ENCODE data around the gene ZNF710. TPM values are rescaled to one million over a fixed set of nuclear protein-coding genes. Genes with fewer than 3 reads are reported as not detected.

Gene ZNF710
- total and polyA plus RNA-seq, 11 donors: 2.9 to 22.4 (median 5.9) TPM

- H3K27me3 ChIP-seq: no peaks in the 10 kb centered on the region
- no peaks in the 10 kb centered on the region for H3K9me3 ChIP-seq
- peaks cover 0 to 72% (median 26%) of the 10 kb centered on the region in 12 donors for H3K4me1 ChIP-seq
- H3K4me3 ChIP-seq: no peak overlapping the region
- no peaks in the 10 kb centered on the region for H3K36me3 ChIP-seq
- peak overlapping the region in 1 of 12 donors; percentile 74 for H3K27ac ChIP-seq
- DNase-seq (peak in 1 of 5 donors; percentile 55), ATAC-seq (no peak)
- intact Hi-C loops (cut with DNase I): no loop called here
- WGBS, 4 donors: 56 to 70% (median 60%) methylated on average over 2 to 5 of the region's 5 CpGs
- TF ChIP-seq CTCF (IDR thresholded peaks at IDR 0.05) (no peak), POLR2A (IDR thresholded peaks at IDR 0.05) (no peak)
Measured at GRCh38 chr15:90039996-90040395, 38.9 kb downstream of the ZNF710 start.

GRCh38 chr15:90040618-90041017, 39.5 kb downstream of the ZNF710 start:
- no peak for ATAC-seq
- TF ChIP-seq CTCF (IDR thresholded peaks at IDR 0.05) (no peak), POLR2A (IDR thresholded peaks at IDR 0.05) (no peak)
- WGBS, 4 donors: 63 to 73% (median 67%) methylated on average over 6 of the region's 6 CpGs
- intact Hi-C loops (cut with DNase I): no loop called here
- peak overlapping the region in 1 of 12 donors; percentile 74 for H3K27ac ChIP-seq
- H3K36me3 ChIP-seq: no peaks in the 10 kb centered on the region
- H3K9me3 ChIP-seq: no peaks in the 10 kb centered on the region
- peaks cover 0 to 66% (median 20%) of the 10 kb centered on the region in 12 donors for H3K4me1 ChIP-seq
- H3K4me3 ChIP-seq: no peak overlapping the region
- peak in 1 of 5 donors; percentile 33 for DNase-seq
- H3K27me3 ChIP-seq: no peaks in the 10 kb centered on the region

- DNase-seq: no peak
- intact Hi-C loops (cut with DNase I): no loop called here
- H3K36me3 ChIP-seq: no peaks in the 10 kb centered on the region
- no peak for ATAC-seq
- H3K9me3 ChIP-seq: no peaks in the 10 kb centered on the region
- H3K27me3 ChIP-seq: no peaks in the 10 kb centered on the region
- peaks cover 0 to 60% (median 14%) of the 10 kb centered on the region in 12 donors for H3K4me1 ChIP-seq
- no peak overlapping the region for H3K4me3 ChIP-seq
- no peak overlapping the region for H3K27ac ChIP-seq
- TF ChIP-seq CTCF (IDR thresholded peaks at IDR 0.05) (no peak), POLR2A (IDR thresholded peaks at IDR 0.05) (no peak)
- 95 to 97% (median 96%) methylated on average over 12 of the region's 12 CpGs for WGBS, 4 donors
Measured at GRCh38 chr15:90042356-90042755, 41.2 kb downstream of the ZNF710 start.

- H3K36me3 ChIP-seq: no peaks in the 10 kb centered on the region
- H3K4me1 ChIP-seq: peaks cover 0 to 60% (median 11%) of the 10 kb centered on the region in 12 donors
- H3K4me3 ChIP-seq: no peak overlapping the region
- no peaks in the 10 kb centered on the region for H3K9me3 ChIP-seq
- intact Hi-C loops (cut with DNase I): no loop called here
- peak in 1 of 5 donors; percentile 51 for DNase-seq
- ATAC-seq: no peak
- no peak for TF ChIP-seq POLR2A (IDR thresholded peaks at IDR 0.05)
- no peak for TF ChIP-seq CTCF (IDR thresholded peaks at IDR 0.05)
- no peak overlapping the region for H3K27ac ChIP-seq
- H3K27me3 ChIP-seq: no peaks in the 10 kb centered on the region
- 91 to 94% (median 93%) methylated on average over 15 to 27 of the region's 27 CpGs for WGBS, 4 donors
Measured at GRCh38 chr15:90042766-90043529, 41.8 kb downstream of the ZNF710 start.
